HG02678 (cell line): ENCODE data around the gene C10orf143.

Experiments used
- ATAC-seq: cut with Tn5 transposase; IDR thresholded peaks from one replicate; pipeline ENCODE4 v1.9.1; 2021; ENCODE audit warnings: mild to moderate bottlenecking, moderate library complexity; ENCODE audit not compliant: unreplicated experiment

C10orf143 gene

GRCh38 chr10:130016993-130017630 is 93.5 kb downstream of the C10orf143 start:
- no peak for ATAC-seq

- no peak for ATAC-seq
Measured at GRCh38 chr10:130016095-130016494, 94.5 kb downstream of the C10orf143 start.

GRCh38 chr10:130015075-130015695 is 95.4 kb downstream of the C10orf143 start:
- no peak for ATAC-seq

GRCh38 chr10:130014263-130015074 is 96.2 kb downstream of the C10orf143 start:
- ATAC-seq = no peak
